Heart right ventricle (tissue), 16 donors: ENCODE data around the gene SOCS7. TPM values are rescaled to one million over a fixed set of nuclear protein-coding genes. Genes with fewer than 3 reads are reported as not detected.

Experiments
- ATAC-seq, 8 donors: fragments of 200-7000 bp; cut with Tn5 transposase; one replicate each; pipeline ENCODE4 v1.9.1; 2020; ENCODE audit warnings: mild to moderate bottlenecking in 8 of 8, moderate library complexity in 8 of 8, moderate number of reproducible peaks in 1 of 8
- DNase-seq, 2 donors: peaks; one replicate each; pipeline ENCODE4 v3.0.0-alpha.2; 2020
- H3K27ac ChIP-seq, 10 donors: fragments of 200-600 bp; sonication (generic) in 2 of 10; one replicate each; pipeline versions ENCODE4 v1.5.0 to v1.8.0; 2020 to 2022; ENCODE audit warnings: mild to moderate bottlenecking in 3 of 10
- H3K27me3 ChIP-seq, 7 donors: fragments of 200-600 bp; one replicate each; pipeline ENCODE4 v1.8.0; 2021 to 2022; ENCODE audit warnings: mild to moderate bottlenecking in 2 of 7
- H3K36me3 ChIP-seq, 9 donors: fragments of 200-600 bp; sonication (generic) in 1 of 9; one replicate each; pipeline versions ENCODE4 v1.5.0 to v1.8.0; 2020 to 2022; ENCODE audit warnings: mild to moderate bottlenecking in 2 of 9
- H3K4me1 ChIP-seq, 9 donors: fragments of 200-600 bp; sonication (generic) in 1 of 9; one replicate each; pipeline versions ENCODE4 v1.5.0 to v1.8.0; 2020 to 2022; ENCODE audit warnings: mild to moderate bottlenecking in 4 of 9
- H3K4me3 ChIP-seq, 10 donors: fragments of 200-600 bp; sonication (generic) in 2 of 10; one replicate each; pipeline versions ENCODE4 v1.5.0 to v1.8.0; 2020 to 2022; ENCODE audit warnings: mild to moderate bottlenecking in 7 of 10, moderate library complexity in 2 of 10
- H3K9me3 ChIP-seq, 11 donors: fragments of 200-600 bp in 10 of 11; sonication (generic) in 2 of 11; one replicate each; pipeline versions ENCODE4 v1.5.0 to v1.8.0; 2013 to 2022; ENCODE audit warnings: mild to moderate bottlenecking in 2 of 11, control low read depth in 1 of 11, moderate library complexity in 1 of 11
- CTCF ChIP-seq, 9 donors: fragments of 200-600 bp; sonication (generic) in 2 of 9; IDR thresholded peaks; one replicate each; pipeline versions ENCODE4 v1.5.0 to v1.8.0; 2021 to 2022; ENCODE audit warnings: antibody characterized with exemption in 9 of 9, mild to moderate bottlenecking in 5 of 9, moderate library complexity in 1 of 9
- WGBS, 2 donors: extraction: QIAGEN DNeasy Blood & Tissue Kit; methylation state at CpG; one replicate each; pipeline ENCODE4 v1.1.7; 2013; ENCODE audit warnings: inconsistent platforms in 1 of 2; 5-methylcytosine and 5-hydroxymethylcytosine counted together
- intact Hi-C, 10 donors: fragments of 100-400 bp; cut with DNase I; formaldehyde crosslinking; loops; one replicate each; pipeline versions ENCODE4 v1.11.1 to v1.14.2; 2022
- polyA plus RNA-seq, 2 donors: library from polyadenylated mRNA; stranded (reverse); fragments of 200-250 nt; gene quantifications; one replicate each; pipeline ENCODE4 v1.2.3, GENCODE V29; 2013
- total RNA-seq, 10 donors: library from RNA; stranded (reverse); fragmentation: NEBNext Ultra II Directional in 3 of 10; extraction: Animal tissue kit (Norgen Biotek cat#: 25700) in 3 of 10; gene quantifications; one replicate each; pipeline versions ENCODE4 v1.2.1 to v1.2.4, GENCODE V29; 2021 to 2023
- donor health status: Arrhythmogenic right ventricular cardiomyopathy.
- donor health status: ischemic (EF 13 %, LVEDD 7.1; RV severe dilation, severe dysfunction).
- donor health status: healthy with polysubstance abuse.
- donor health status: DM: no; HTN: yes; CAD: no.
- donor health status: DM: no; HTN: no; CAD: no.
- donor health status: ischemic (EF 25% LVEDD 6.9; RV normal size, moderate dysfunction).
- donor health status: ischemic (EF 25% LVEDD 5.7; RV mildly dilated, moderate dysfunction).
- donor health status: healthy.
- donor health status: DM: yes; HTN: yes; CAD: no.
- donor health status: Ischemic cardiomyopathy.
- donor health status: ischemic (EF 35%, LVEDD 5.7; RV mildly dilated, moderate dysfunction).
- donor health status: nonischemic (EF 11% LVEDD 7.7; RV severe dilation, severe dysfunction).
- donor health status: DM: yes; HTN: yes; CAD: no.
- donor health status: PGD.
- donor health status: ischemic (EF 29% LVEDD 5.4; RV normal size, mild dysfunction).
- donor health status: nonischemic (EF 23%, LVEDD 6.1; RV moderate dilation, normal function).

The SOCS7 gene
- total and polyA plus RNA-seq, 12 donors, result 2.9 to 23.8 (median 15.1) TPM

DNA sequence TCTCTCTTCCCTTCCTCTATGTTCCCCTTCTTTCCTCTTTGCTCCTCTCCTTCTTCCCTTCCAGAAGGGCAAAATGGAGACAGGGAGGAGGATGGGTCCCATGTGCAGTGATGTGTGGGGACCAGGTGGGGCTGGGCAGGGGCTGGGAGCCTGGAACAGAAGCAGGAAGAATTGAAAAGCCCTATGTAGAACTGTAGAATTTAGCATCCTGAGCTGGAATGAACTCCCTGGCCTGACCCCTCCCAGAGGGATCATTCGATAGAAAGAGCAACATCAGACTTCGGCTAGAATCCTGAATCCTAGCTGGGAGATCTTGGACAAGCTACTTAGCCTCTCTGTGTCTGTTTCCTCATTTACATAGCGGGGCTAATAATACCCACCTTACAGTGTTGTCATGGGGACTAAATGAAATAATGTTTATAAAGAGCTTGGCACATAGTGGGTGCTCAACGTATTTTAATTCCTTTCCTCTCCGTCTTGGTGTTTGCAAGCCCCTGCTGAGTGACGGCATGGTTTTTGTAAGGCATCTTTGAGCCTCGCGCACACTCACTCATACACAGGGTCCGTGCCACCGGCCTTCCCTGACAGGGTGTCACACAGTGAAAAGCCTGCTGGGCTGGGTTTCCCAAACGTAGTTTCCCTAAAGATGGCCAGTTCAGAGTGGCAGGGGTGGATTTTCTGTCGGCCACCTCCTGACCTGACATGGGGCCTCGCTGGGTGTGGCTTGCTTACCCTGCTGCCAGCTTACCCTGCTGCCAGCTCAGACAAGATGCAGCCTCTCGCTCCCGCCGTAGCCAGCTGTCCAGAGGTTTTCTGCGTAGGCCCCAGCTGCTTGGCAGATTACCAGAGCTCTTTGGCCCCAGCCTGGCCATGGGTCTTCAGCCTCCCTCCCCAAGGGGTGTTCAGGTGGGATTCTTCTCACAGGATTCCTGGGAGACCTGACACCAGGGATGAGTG, 70.5 kb downstream of the SOCS7 start:
- H3K36me3 ChIP-seq, result no peaks in the 10 kb centered on the region
- intact Hi-C loops, result loop anchor here in 8 of 10 donors (2.0 to 10.0 kb wide), 7 partner anchors 60 to 245 kb away; no protein-coding TSS in a partner anchor
- no peak overlapping the region for H3K4me3 ChIP-seq
- H3K9me3 ChIP-seq, result no peaks in the 10 kb centered on the region
- ATAC-seq, result peak in 3 of 8 donors; percentile 12 to 25 (median 21)
- no peak for DNase-seq
- H3K27me3 ChIP-seq, result peaks cover 0 to 51% (median 18%) of the 10 kb centered on the region in 7 donors
- peaks cover 12 to 71% (median 57%) of the 10 kb centered on the region in 9 donors for H3K4me1 ChIP-seq
- no peak for TF ChIP-seq CTCF (IDR thresholded peaks at IDR 0.05)
- H3K27ac ChIP-seq, result peak overlapping the region in 6 of 10 donors; percentile 15 to 90 (median 72)
- 48 to 57% methylated on average over 17 of the region's 17 CpGs for WGBS, 2 donors

DNA sequence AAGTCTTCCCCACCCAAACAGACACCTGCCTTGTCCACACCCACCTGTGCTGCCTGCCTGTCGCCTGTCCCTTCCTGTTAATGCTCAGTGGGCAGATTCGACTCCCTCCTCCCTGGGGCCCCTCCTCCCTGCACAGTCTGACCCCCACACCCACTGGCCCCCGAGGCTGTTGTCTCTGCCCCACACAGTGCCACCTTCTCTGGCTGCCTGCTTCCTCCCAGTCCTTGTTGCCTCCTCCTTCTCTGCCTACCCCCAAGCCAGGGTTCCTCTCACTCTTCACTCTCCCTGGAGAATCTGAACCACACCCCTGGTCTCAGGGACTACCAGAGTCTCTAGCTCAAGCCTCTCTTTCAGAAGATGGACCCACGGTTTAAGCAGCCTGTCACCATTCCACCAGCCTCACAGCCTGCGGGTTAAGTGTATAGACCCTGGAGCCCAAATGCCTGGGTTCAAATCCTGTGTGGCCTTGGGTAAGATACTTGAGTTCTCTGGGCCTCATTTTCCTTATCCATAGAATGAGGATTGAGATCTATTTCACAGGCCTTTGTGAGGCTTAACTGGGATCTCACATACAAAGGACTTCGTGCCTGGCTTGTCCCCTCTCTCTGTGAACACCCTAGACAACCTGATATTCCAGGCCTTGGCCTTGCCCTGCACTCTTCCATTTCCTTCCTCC, 72.8 kb downstream of the SOCS7 start:
- Histone ChIP-seq H3K27me3 (peaks cover 0 to 28% (median 0%) of the 10 kb centered on the region in 7 donors), H3K4me3 (no peak overlapping the region), H3K27ac (peak overlapping the region in 9 of 10 donors; percentile 61 to 100 (median 80)), H3K4me1 (peaks cover 19 to 79% (median 66%) of the 10 kb centered on the region in 9 donors), H3K9me3 (no peaks in the 10 kb centered on the region), H3K36me3 (no peaks in the 10 kb centered on the region)
- 66 to 75% methylated on average over 6 of the region's 6 CpGs for WGBS, 2 donors
- intact Hi-C loops, result loop anchor here in 8 of 10 donors (2.0 to 10.0 kb wide), 7 partner anchors 18 to 243 kb away; no protein-coding TSS in a partner anchor
- DNase-seq, result no peak
- ATAC-seq, result no peak
- TF ChIP-seq CTCF (IDR thresholded peaks at IDR 0.05), result no peak

- DNase-seq, result no peak
- peaks cover 19 to 83% (median 72%) of the 10 kb centered on the region in 9 donors for H3K4me1 ChIP-seq
- intact Hi-C loops, result loop anchor here in 7 of 10 donors (2.0 to 10.0 kb wide), 5 partner anchors 18 to 240 kb away; no protein-coding TSS in a partner anchor
Measured at GRCh38 chr17:38425031-38425430, 73.4 kb downstream of the SOCS7 start.

More at GRCh38 chr17:38425031-38425430, 73.4 kb downstream of the SOCS7 start:
- no peak overlapping the region for H3K4me3 ChIP-seq
- 62 to 72% methylated on average over 13 of the region's 13 CpGs for WGBS, 2 donors
- no peaks in the 10 kb centered on the region for H3K9me3 ChIP-seq
- H3K36me3 ChIP-seq, result no peaks in the 10 kb centered on the region
- no peak for TF ChIP-seq CTCF (IDR thresholded peaks at IDR 0.05)
- ATAC-seq, result no peak
- H3K27me3 ChIP-seq, result peaks cover 0 to 22% (median 0%) of the 10 kb centered on the region in 7 donors
- H3K27ac ChIP-seq, result peak overlapping the region in 9 of 10 donors; percentile 61 to 100 (median 80)
